ENCODE measurements around the gene ALOX12B. TPM values are rescaled to one million over a fixed set of nuclear protein-coding genes. Genes with fewer than 3 reads are reported as not detected.
"Not testable (repeated sequence)": the region's sequence is repeated elsewhere in the genome, so short reads cannot be mapped to it uniquely, and the experiment has no call there.

The ALOX12B gene
- total and polyA plus RNA-seq, 2 of the 13 experiments (the other 11 are each of a cell fraction or from before 2014, with no cell fraction given), result 0.13 TPM; not detected in 1

- H3K27me3 ChIP-seq (ENCODE audit: control insufficient read depth in 1 of 2, insufficient read depth in 2 of 2, low read length in 2 of 2), result peaks cover 11 to 62% of the 10 kb centered on the region in 2 experiments; a peak in 4 of 5 replicates
- DNase-seq (ENCODE audit: low spot score), result no peak
- intact Hi-C loops (cut with micrococcal nuclease; ENCODE audit: unreplicated experiment), result no loop called here
- no peaks in the 10 kb centered on the region for H3K79me2 ChIP-seq (ENCODE audit: insufficient read depth, low read length)
- FAIRE-seq, result no peak
- H3K4me1 ChIP-seq (ENCODE audit: insufficient read depth, low read length), result no peaks in the 10 kb centered on the region
- no peak overlapping the region for H3K4me3 ChIP-seq (replicated peaks in 1 of 3; ENCODE audit: insufficient read depth in 1 of 3, low read depth in 2 of 3, low read length in 3 of 3)
- no peak; the same call in 2 of the 3 replicates for ATAC-seq
- CTCF ChIA-PET (ENCODE audit: low intra/inter-chr PET ratio, low total read pairs), result interaction anchor here (1.8 to 2.5 kb wide), 2 partner anchors 15 to 49 kb away, joined by 11 to 14 read pairs; no protein-coding TSS in a partner anchor
- no peaks in the 10 kb centered on the region for H3K36me3 ChIP-seq (replicated peaks in 1 of 2; ENCODE audit: control insufficient read depth in 1 of 2, insufficient read depth in 2 of 2, low read length in 2 of 2)
- TF ChIP-seq ZNF878 (CRISPR knock-in tag; IDR thresholded peaks at IDR 0.05) (no peak), SMARCC2 (IDR thresholded peaks at IDR 0.05) (no peak), ZBTB20 (CRISPR knock-in tag; IDR thresholded peaks at IDR 0.05; ENCODE audit: borderline replicate concordance, low read depth) (no peak), ZEB1 (IDR thresholded peaks at IDR 0.05; ENCODE audit: insufficient replicate concordance, low read depth) (no peak), NR3C1 (CRISPR knock-in tag; IDR thresholded peaks at IDR 0.05) (no peak), ZNF207 (IDR thresholded peaks at IDR 0.05; ENCODE audit: borderline replicate concordance) (no peak), PBX2 (CRISPR knock-in tag; IDR thresholded peaks at IDR 0.05) (no peak), ZNF577 (CRISPR knock-in tag; IDR thresholded peaks at IDR 0.05; ENCODE audit: borderline replicate concordance, low read depth) (no peak), CENPX (CRISPR knock-in tag; IDR thresholded peaks at IDR 0.05) (no peak), SIN3A (IDR thresholded peaks at IDR 0.05; ENCODE audit: borderline replicate concordance, low read depth, low read length) (no peak)
- TF ChIP-seq, protein P1, sequence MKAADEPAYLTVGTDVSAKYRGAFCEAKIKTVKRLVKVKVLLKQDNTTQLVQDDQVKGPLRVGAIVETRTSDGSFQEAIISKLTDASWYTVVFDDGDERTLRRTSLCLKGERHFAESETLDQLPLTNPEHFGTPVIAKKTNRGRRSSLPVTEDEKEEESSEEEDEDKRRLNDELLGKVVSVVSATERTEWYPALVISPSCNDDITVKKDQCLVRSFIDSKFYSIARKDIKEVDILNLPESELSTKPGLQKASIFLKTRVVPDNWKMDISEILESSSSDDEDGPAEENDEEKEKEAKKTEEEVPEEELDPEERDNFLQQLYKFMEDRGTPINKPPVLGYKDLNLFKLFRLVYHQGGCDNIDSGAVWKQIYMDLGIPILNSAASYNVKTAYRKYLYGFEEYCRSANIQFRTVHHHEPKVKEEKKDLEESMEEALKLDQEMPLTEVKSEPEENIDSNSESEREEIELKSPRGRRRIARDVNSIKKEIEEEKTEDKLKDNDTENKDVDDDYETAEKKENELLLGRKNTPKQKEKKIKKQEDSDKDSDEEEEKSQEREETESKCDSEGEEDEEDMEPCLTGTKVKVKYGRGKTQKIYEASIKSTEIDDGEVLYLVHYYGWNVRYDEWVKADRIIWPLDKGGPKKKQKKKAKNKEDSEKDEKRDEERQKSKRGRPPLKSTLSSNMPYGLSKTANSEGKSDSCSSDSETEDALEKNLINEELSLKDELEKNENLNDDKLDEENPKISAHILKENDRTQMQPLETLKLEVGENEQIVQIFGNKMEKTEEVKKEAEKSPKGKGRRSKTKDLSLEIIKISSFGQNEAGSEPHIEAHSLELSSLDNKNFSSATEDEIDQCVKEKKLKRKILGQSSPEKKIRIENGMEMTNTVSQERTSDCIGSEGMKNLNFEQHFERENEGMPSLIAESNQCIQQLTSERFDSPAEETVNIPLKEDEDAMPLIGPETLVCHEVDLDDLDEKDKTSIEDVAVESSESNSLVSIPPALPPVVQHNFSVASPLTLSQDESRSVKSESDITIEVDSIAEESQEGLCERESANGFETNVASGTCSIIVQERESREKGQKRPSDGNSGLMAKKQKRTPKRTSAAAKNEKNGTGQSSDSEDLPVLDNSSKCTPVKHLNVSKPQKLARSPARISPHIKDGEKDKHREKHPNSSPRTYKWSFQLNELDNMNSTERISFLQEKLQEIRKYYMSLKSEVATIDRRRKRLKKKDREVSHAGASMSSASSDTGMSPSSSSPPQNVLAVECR (CRISPR knock-in tag; IDR thresholded peaks at IDR 0.05; ENCODE audit: borderline replicate concordance), result no peak
- H2AFZ ChIP-seq (ENCODE audit: low read length), result no peak overlapping the region
- H3K9me3 ChIP-seq (ENCODE audit: low read length), result no peaks in the 10 kb centered on the region
- H3K27ac ChIP-seq (ENCODE audit: extremely low read length, insufficient read depth, low read length), result no peak overlapping the region
- POLR2A ChIA-PET, result interaction anchor here (0.9 kb wide), 1 partner anchor 64 kb away, joined by 3 read pairs; no protein-coding TSS in a partner anchor
- WGBS (ENCODE audit: low lambda C conversion rate), result 65% methylated on average over 21 of the region's 33 CpGs
- in situ Hi-C loops (cut with HindIII; ENCODE audit: extremely low pct_ligation_motif_present, low pct_unique_long_range_greater_than_20kb), result no loop called here
- H3K4me2 ChIP-seq (ENCODE audit: low read depth, low read length), result no peak overlapping the region
- H4K20me1 ChIP-seq (ENCODE audit: insufficient read depth, low read length), result no peaks in the 10 kb centered on the region
- H3K9ac ChIP-seq (ENCODE audit: insufficient read depth, low read depth, low read length), result no peak overlapping the region
- no TSS peak for BruUV-seq (replicated peaks)
Measured at GRCh38 chr17:8108972-8109660, 21.6 kb upstream of the ALOX12B start.

- FAIRE-seq, result not testable (repeated sequence)
- 17% methylated on average over 4 of the region's 4 CpGs for WGBS (ENCODE audit: low lambda C conversion rate)
Measured at GRCh38 chr17:8106980-8107379, 19.5 kb upstream of the ALOX12B start.

More at GRCh38 chr17:8106980-8107379, 19.5 kb upstream of the ALOX12B start:
- H3K4me2 ChIP-seq (ENCODE audit: low read depth, low read length); H3K36me3 ChIP-seq (replicated peaks in 1 of 2; ENCODE audit: control insufficient read depth in 1 of 2, insufficient read depth in 2 of 2, low read length in 2 of 2); H3K9ac ChIP-seq (ENCODE audit: insufficient read depth, low read depth, low read length); H3K9me3 ChIP-seq (ENCODE audit: low read length); CTCF ChIA-PET (ENCODE audit: low intra/inter-chr PET ratio, low total read pairs); H3K27ac ChIP-seq (ENCODE audit: extremely low read length, insufficient read depth, low read length); H3K79me2 ChIP-seq (ENCODE audit: insufficient read depth, low read length); in situ Hi-C loops (cut with HindIII; ENCODE audit: extremely low pct_ligation_motif_present, low pct_unique_long_range_greater_than_20kb); H4K20me1 ChIP-seq (ENCODE audit: insufficient read depth, low read length); H3K4me1 ChIP-seq (ENCODE audit: insufficient read depth, low read length); POLR2A ChIA-PET; ATAC-seq; H3K4me3 ChIP-seq (replicated peaks in 1 of 3; ENCODE audit: insufficient read depth in 1 of 3, low read depth in 2 of 3, low read length in 3 of 3); H2AFZ ChIP-seq (ENCODE audit: low read length); intact Hi-C loops (cut with micrococcal nuclease; ENCODE audit: unreplicated experiment); DNase-seq (ENCODE audit: low spot score); BruUV-seq (replicated peaks): not testable (repeated sequence)
- peaks cover 11 to 72% of the 10 kb centered on the region in 2 experiments for H3K27me3 ChIP-seq (ENCODE audit: control insufficient read depth in 1 of 2, insufficient read depth in 2 of 2, low read length in 2 of 2)

Measured in HepG2 (cell line).